ENCODE results near the gene SPIB.

DNA sequence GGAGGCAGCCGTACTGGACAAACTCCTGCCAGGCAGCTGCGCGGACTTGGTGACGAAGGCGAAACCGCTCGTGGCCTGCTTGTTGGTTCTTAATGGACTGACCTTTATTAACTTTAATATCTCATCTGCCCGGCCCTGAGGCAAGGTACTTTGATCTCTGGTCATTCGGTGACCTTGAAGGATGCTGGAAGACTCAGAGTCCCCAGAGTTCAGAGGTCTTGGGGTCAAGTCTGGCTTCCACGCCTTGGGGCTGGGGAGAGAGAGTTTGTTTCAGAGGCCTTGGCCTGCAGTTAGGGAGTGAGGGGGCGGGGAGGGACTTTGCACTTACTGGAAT is 47.9 kb downstream of the SPIB start:
- TF ChIP-seq, protein P1, sequence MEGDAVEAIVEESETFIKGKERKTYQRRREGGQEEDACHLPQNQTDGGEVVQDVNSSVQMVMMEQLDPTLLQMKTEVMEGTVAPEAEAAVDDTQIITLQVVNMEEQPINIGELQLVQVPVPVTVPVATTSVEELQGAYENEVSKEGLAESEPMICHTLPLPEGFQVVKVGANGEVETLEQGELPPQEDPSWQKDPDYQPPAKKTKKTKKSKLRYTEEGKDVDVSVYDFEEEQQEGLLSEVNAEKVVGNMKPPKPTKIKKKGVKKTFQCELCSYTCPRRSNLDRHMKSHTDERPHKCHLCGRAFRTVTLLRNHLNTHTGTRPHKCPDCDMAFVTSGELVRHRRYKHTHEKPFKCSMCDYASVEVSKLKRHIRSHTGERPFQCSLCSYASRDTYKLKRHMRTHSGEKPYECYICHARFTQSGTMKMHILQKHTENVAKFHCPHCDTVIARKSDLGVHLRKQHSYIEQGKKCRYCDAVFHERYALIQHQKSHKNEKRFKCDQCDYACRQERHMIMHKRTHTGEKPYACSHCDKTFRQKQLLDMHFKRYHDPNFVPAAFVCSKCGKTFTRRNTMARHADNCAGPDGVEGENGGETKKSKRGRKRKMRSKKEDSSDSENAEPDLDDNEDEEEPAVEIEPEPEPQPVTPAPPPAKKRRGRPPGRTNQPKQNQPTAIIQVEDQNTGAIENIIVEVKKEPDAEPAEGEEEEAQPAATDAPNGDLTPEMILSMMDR (conservative IDR thresholded peaks at IDR 0.05; ENCODE audit: low read depth in 2 of 2), result no peak
- no peak for TF ChIP-seq POLR2AphosphoS5 (IDR thresholded peaks at IDR 0.05; ENCODE audit: low read depth)
- TF ChIP-seq, protein P2, sequence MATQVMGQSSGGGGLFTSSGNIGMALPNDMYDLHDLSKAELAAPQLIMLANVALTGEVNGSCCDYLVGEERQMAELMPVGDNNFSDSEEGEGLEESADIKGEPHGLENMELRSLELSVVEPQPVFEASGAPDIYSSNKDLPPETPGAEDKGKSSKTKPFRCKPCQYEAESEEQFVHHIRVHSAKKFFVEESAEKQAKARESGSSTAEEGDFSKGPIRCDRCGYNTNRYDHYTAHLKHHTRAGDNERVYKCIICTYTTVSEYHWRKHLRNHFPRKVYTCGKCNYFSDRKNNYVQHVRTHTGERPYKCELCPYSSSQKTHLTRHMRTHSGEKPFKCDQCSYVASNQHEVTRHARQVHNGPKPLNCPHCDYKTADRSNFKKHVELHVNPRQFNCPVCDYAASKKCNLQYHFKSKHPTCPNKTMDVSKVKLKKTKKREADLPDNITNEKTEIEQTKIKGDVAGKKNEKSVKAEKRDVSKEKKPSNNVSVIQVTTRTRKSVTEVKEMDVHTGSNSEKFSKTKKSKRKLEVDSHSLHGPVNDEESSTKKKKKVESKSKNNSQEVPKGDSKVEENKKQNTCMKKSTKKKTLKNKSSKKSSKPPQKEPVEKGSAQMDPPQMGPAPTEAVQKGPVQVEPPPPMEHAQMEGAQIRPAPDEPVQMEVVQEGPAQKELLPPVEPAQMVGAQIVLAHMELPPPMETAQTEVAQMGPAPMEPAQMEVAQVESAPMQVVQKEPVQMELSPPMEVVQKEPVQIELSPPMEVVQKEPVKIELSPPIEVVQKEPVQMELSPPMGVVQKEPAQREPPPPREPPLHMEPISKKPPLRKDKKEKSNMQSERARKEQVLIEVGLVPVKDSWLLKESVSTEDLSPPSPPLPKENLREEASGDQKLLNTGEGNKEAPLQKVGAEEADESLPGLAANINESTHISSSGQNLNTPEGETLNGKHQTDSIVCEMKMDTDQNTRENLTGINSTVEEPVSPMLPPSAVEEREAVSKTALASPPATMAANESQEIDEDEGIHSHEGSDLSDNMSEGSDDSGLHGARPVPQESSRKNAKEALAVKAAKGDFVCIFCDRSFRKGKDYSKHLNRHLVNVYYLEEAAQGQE (IDR thresholded peaks at IDR 0.05; ENCODE audit: unreplicated experiment), result no peak
- no peak for TF ChIP-seq EZH2 (IDR thresholded peaks at IDR 0.05; ENCODE audit: low read depth, unreplicated experiment)
- TF ChIP-seq CREB1 (CRISPR knock-in tag; IDR thresholded peaks at IDR 0.05; ENCODE audit: low read depth), result no peak
- TF ChIP-seq JUNB (IDR thresholded peaks at IDR 0.05; ENCODE audit: unreplicated experiment), result no peak
- TF ChIP-seq, protein P3, sequence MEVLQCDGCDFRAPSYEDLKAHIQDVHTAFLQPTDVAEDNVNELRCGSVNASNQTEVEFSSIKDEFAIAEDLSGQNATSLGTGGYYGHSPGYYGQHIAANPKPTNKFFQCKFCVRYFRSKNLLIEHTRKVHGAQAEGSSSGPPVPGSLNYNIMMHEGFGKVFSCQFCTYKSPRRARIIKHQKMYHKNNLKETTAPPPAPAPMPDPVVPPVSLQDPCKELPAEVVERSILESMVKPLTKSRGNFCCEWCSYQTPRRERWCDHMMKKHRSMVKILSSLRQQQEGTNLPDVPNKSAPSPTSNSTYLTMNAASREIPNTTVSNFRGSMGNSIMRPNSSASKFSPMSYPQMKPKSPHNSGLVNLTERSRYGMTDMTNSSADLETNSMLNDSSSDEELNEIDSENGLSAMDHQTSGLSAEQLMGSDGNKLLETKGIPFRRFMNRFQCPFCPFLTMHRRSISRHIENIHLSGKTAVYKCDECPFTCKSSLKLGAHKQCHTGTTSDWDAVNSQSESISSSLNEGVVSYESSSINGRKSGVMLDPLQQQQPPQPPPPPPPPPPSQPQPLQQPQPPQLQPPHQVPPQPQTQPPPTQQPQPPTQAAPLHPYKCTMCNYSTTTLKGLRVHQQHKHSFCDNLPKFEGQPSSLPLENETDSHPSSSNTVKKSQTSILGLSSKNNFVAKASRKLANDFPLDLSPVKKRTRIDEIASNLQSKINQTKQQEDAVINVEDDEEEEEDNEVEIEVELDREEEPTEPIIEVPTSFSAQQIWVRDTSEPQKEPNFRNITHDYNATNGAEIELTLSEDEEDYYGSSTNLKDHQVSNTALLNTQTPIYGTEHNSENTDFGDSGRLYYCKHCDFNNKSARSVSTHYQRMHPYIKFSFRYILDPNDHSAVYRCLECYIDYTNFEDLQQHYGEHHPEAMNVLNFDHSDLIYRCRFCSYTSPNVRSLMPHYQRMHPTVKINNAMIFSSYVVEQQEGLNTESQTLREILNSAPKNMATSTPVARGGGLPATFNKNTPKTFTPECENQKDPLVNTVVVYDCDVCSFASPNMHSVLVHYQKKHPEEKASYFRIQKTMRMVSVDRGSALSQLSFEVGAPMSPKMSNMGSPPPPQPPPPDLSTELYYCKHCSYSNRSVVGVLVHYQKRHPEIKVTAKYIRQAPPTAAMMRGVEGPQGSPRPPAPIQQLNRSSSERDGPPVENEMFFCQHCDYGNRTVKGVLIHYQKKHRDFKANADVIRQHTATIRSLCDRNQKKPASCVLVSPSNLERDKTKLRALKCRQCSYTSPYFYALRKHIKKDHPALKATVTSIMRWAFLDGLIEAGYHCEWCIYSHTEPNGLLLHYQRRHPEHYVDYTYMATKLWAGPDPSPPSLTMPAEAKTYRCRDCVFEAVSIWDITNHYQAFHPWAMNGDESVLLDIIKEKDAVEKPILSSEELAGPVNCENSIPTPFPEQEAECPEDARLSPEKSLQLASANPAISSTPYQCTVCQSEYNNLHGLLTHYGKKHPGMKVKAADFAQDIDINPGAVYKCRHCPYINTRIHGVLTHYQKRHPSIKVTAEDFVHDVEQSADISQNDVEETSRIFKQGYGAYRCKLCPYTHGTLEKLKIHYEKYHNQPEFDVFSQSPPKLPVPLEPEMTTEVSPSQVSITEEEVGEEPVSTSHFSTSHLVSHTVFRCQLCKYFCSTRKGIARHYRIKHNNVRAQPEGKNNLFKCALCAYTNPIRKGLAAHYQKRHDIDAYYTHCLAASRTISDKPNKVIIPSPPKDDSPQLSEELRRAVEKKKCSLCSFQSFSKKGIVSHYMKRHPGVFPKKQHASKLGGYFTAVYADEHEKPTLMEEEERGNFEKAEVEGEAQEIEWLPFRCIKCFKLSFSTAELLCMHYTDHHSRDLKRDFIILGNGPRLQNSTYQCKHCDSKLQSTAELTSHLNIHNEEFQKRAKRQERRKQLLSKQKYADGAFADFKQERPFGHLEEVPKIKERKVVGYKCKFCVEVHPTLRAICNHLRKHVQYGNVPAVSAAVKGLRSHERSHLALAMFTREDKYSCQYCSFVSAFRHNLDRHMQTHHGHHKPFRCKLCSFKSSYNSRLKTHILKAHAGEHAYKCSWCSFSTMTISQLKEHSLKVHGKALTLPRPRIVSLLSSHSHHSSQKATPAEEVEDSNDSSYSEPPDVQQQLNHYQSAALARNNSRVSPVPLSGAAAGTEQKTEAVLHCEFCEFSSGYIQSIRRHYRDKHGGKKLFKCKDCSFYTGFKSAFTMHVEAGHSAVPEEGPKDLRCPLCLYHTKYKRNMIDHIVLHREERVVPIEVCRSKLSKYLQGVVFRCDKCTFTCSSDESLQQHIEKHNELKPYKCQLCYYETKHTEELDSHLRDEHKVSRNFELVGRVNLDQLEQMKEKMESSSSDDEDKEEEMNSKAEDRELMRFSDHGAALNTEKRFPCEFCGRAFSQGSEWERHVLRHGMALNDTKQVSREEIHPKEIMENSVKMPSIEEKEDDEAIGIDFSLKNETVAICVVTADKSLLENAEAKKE (CRISPR knock-in tag; IDR thresholded peaks at IDR 0.05), result no peak
- no peak for TF ChIP-seq ZNF331 (CRISPR knock-in tag; IDR thresholded peaks at IDR 0.05; ENCODE audit: low read depth)
- no peak for TF ChIP-seq EZH2phosphoT487 (IDR thresholded peaks at IDR 0.05; ENCODE audit: unreplicated experiment)
